ENCODE data around the gene BUB3.

- TF ChIP-seq CTCF (optimal IDR thresholded peaks at IDR 0.05 in 1 of 3, IDR thresholded peaks at IDR 0.05 in 1 of 3, conservative IDR thresholded peaks at IDR 0.05 in 1 of 3; ENCODE audit: extremely low read depth in 1 of 3, insufficient read depth in 2 of 3, low read length in 3 of 3) (no peak), EZH2 (IDR thresholded peaks at IDR 0.05; ENCODE audit: low read length) (no peak)
These were observed 12.4 kb downstream of the BUB3 start for GRCh38 chr10:123166618-123167017.

Measured in keratinocyte (primary cell).